GM12864 (cell line): ENCODE data around the gene PKDREJ.

Experiments used
- DNase-seq: peaks from one replicate; pipeline ENCODE4 v3.0.0-alpha.2; 2011; ENCODE audit warnings: low read depth
- H3K4me3 ChIP-seq: 2 replicates; pipeline ENCODE4 v1.5.1; 2011; ENCODE audit warnings: mild to moderate bottlenecking, low read depth, low read length, control low read depth
- TF ChIP-seq, protein P1 (sequence below): IDR thresholded peaks from 2 replicates; pipeline ENCODE4 v1.5.1; 2011; ENCODE audit warnings: low read depth, mild to moderate bottlenecking, moderate library complexity, low read length, control low read depth, inconsistent platforms; ENCODE audit errors: missing control alignments

Gene PKDREJ

GRCh38 chr22:46212195-46212594, 50.9 kb downstream of the PKDREJ start:
- no peak for DNase-seq
- no peak overlapping the region for H3K4me3 ChIP-seq
- TF ChIP-seq, protein P1, sequence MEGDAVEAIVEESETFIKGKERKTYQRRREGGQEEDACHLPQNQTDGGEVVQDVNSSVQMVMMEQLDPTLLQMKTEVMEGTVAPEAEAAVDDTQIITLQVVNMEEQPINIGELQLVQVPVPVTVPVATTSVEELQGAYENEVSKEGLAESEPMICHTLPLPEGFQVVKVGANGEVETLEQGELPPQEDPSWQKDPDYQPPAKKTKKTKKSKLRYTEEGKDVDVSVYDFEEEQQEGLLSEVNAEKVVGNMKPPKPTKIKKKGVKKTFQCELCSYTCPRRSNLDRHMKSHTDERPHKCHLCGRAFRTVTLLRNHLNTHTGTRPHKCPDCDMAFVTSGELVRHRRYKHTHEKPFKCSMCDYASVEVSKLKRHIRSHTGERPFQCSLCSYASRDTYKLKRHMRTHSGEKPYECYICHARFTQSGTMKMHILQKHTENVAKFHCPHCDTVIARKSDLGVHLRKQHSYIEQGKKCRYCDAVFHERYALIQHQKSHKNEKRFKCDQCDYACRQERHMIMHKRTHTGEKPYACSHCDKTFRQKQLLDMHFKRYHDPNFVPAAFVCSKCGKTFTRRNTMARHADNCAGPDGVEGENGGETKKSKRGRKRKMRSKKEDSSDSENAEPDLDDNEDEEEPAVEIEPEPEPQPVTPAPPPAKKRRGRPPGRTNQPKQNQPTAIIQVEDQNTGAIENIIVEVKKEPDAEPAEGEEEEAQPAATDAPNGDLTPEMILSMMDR, result no peak

GRCh38 chr22:46209262-46209661, 53.9 kb downstream of the PKDREJ start:
- TF ChIP-seq, protein P1, result no peak
- no peak for DNase-seq

More at GRCh38 chr22:46209262-46209661, 53.9 kb downstream of the PKDREJ start:
- H3K4me3 ChIP-seq, result no peak overlapping the region
